NAMALWA (cell line): ENCODE data around the gene PIGQ.
A peak's percentile ranks its signal among the peaks of the same experiment; 100 is the strongest.

Source experiments
- DNase-seq: peaks from one replicate; pipeline ENCODE4 v3.0.0-alpha.2; 2015; ENCODE audit warnings: low spot score

Gene PIGQ

DNA sequence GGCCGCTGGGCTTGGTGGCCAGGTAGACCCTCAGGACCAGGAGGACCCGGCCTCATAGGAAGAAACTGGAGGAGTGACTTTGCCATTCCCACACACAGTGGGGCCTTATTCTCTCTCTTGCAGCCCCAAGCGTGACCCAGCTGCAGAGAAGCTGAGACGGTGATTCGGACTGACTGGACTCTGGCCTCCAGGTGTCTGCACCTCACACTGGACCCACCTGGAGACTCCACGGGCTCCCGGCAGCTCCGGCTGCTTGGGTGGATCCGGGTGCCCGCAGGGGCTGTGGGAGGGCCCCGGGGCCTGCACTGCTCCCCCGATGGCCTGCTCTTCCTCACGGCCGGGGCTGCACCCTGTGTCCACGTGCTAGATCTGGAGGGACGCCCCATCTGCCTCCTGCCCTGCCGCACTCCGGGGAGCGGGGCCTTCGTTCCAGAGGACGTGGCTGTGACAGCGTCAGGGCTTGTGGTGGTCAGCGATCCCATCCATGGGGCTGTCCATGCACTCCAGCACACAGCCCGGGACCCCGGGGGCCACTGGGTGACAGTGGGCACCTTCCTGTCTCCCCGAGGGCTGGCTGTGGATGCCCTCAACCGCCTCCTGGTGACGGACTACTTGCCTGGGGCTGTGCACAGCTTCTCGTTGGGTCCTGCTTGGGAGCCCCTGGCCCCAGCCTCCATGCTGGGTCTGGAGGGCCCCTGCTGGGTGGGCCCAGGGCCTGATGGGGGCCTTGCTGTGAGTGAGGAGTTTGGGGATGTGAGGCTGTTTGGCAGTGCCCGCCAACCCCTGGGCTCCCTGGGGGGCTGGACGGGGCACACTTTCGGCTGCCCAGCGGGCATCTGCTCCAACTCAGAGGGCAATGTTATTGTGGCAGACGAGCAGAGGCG lies 2.2 kb upstream of the PIGQ start:
- DNase-seq, result no peak

DNA sequence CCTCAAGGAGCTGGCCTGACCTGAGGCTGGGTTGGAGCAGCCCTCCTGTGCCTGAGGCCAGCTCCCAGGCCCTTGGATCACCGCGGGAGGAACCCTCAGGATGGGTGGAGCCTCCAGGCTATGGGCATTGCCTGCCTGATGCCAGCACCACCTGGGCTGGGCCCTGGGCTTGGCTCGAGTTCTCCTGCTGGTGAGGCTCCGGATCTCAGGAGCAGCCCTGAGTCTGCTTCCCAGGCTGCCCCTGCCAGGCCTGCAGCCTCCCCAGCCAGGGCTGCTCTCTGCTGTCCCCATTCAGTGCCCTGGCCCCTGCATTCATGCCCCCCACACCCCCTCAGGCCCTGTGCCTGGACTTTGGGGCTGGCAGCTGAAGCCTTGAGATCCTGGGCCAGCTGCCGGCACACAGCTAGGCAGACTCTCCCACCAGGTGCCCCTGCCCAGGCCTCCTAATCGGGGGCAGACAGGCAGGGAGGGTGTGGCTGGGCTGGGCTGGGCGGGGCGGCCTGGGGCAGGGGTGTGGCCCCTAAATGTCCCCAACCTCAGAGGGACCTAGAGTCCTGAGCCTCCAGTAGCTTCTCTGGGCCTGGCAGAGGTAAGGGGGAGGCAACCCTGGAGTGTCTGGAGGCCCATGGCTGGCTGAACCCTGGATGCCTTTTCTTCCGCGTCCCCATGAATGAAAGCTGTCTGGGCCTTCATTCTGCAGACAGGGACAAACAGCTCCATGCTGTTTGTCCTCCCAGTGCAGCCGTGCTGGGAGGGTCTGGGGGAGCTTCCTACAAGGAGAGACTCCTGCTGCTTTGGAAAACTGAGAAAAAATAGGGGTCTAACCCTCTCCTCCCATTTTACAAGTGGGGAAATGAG lies 1.1 kb upstream of the PIGQ start:
- no peak for DNase-seq

DNA sequence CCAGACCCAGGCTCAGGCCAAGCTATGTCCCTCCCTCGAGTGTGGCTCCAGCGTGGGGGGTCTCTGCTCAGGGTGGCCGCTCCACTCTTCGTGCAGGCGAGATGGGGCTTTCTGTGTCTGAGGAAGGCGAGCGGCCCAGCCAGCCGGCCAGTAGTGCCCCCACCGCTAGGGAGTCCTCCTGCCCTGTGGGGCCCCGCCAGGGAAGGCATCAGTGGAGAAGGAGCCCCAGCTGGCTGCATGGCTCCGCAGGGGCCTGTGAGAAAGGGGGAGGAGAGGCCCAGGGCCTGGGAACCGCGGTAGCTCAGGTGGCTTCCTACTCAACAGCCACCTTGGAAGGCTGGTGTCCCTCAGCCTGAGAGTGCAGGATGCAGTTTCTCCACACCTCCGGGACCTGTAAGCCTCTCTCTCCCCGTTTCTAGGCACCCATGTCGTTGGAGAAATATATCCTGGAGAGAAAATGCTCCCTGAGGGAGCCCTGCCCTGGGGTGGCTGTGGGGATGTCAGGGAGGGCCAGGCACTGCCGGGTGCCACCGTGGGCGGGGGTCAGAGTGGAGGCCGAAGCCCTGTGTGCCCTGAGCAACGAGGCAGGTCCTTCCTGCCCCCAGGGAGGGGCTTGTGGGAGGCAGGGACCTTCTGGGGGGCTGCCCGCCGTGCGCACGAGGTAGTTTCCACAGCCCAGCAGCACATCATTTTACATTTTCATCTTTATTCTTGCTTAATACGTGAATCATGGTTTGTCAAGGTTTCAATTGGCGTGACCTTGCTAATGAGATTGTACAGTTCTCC lies 3.3 kb downstream of the PIGQ start:
- DNase-seq, result no peak

DNA sequence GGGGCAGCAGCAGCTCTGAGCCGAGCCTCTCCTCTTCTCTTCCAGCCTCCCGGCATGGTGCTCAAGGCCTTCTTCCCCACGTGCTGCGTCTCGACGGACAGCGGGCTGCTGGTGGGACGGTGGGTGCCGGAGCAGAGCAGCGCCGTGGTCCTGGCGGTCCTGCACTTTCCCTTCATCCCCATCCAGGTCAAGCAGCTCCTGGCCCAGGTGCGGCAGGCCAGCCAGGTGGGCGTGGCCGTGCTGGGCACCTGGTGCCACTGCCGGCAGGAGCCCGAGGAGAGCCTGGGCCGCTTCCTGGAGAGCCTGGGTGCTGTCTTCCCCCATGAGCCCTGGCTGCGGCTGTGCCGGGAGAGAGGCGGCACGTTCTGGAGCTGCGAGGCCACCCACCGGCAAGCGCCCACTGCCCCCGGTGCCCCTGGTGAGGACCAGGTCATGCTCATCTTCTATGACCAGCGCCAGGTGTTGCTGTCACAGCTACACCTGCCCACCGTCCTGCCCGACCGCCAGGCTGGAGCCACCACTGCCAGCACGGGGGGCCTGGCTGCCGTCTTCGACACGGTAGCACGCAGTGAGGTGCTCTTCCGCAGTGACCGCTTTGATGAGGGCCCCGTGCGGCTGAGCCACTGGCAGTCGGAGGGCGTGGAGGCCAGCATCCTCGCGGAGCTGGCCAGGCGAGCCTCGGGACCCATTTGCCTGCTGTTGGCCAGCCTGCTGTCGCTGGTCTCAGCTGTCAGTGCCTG lies 4.4 kb downstream of the PIGQ start:
- no peak for DNase-seq

DNA sequence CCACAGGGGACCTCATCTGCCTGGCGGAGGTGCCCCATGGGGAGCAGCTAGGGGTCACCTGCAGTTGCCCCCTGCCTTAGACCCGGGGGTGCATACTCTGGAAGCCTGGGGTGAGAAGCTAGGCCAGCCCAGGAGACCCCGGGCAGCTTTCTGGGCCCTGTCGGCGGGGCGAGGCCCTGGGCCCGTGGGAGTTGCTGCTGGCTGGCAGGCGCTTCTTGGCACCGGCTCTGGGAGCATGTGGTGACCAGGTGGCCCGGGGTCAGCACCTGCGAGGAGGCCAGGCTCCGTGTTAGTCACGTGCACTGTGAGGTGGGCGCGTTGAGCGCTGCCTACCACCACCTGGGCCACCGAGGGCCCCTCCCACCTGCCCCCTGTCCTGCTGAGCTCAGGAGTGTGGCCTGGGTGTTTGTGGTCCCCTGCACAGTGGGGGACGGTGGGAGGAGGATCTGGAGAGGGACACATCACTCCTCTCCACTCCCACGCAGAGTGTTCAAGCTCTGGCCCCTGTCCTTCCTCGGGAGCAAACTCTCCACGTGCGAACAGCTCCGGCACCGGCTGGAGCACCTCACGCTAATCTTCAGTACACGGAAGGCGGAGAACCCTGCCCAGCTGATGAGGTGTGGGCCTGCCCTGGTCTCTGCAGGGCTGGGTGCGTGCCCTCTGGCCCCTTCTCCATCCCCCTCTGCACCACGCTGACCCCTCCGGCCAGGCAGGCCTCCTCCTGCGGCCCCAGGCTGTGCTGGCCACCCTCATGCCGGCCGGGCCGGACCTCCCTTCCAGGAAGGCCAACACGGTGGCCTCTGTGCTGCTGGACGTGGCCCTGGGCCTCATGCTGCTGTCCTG lies 5.8 kb downstream of the PIGQ start:
- DNase-seq, result no peak

DNA sequence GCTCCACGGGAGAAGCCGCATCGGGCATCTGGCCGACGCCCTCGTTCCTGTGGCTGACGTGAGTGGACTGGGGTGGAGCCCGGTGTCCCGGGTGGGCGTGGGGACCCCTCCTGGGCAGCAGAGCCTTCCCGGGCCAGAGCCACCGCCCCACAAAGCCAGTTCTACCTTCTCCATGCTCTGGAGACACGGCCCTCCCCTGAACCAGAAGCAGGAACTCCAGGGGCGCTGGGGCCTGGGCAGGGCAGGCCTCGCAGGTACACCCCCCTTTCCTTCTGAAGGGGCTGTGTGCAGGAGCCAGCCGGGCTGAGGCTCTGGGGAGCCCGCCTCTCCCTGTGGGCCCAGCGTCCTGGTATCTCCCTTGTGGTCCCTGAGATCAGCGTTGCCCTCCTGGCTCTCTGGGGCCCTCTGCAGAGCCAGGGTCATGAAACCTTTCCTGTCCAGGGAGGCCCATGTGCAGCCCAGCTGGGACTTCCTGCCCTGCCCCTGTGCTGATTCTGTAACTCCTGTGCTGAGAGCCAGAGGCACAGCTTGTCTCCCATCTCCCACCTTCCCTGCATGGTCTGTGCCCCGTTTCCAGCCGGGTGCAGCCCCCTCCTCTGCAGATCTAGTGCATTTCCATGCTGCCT lies 6.5 kb downstream of the PIGQ start:
- no peak for DNase-seq

DNA sequence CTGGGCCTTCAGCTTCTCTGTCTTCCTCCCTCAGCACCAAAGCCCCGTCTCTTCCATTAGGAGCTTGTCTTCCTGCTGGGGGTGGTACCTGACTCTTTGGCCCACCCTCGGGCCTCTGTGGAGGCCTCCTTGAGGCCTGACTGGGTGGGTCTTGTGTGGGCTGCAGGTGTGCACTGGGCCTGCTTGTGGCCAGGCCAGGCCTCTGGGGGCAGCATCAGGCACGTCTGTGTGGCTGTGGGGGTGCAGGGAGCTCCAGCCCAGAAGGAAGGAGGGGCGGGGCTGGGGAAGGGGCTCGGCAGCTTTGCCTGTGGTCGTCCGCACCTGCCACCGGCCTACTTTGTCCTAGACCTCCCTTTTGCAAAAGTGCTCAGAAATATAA lies 7.0 kb downstream of the PIGQ start:
- DNase-seq, result peak; percentile 46

DNA sequence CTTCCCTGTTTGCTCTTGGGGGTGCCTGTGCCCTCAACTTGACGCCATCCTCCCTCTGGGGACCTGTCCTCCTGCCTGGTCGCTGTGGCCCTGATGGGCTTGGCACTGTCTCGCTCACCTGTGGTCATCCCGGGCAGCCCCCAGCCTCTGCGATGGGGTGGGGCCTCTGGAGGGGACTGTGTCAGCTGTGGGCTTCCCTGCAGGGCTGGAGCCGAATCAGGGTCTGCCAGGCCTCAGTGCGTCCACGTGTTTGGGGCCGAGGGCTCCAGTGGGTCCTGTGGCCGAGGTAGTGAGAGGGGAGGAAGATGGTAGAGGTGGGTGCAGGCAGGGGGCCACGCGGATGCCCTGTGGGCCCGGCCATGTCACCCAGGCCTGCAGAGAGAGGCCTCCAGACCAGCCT lies 8.0 kb downstream of the PIGQ start:
- DNase-seq, result no peak

DNA sequence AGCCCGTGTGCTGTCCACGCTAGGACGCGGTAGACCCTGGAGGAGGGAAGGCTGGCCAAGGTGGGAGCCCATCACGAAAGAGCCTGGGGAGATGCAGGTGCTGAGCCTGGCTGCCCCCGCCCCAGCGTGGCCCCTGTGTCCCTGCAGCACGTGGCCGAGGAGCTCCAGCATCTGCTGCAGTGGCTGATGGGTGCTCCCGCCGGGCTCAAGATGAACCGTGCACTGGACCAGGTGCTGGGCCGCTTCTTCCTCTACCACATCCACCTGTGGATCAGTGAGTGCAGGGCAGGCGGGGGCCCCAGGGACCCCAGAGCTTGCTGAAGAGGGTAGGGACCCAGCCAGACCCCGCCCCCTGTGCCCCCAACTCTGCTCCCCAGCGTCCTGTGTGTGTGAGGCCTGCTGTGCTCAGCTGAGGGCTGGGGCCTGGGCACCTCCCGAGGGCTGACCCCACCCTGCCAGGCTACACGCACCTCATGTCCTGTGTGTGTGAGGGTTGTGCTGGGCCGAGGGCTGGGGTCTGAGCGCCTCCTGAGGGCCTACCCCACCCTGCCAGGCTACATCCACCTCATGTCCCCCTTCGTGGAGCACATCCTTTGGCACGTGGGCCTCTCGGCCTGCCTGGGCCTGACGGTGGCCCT lies 8.6 kb downstream of the PIGQ start:
- no peak for DNase-seq

DNA sequence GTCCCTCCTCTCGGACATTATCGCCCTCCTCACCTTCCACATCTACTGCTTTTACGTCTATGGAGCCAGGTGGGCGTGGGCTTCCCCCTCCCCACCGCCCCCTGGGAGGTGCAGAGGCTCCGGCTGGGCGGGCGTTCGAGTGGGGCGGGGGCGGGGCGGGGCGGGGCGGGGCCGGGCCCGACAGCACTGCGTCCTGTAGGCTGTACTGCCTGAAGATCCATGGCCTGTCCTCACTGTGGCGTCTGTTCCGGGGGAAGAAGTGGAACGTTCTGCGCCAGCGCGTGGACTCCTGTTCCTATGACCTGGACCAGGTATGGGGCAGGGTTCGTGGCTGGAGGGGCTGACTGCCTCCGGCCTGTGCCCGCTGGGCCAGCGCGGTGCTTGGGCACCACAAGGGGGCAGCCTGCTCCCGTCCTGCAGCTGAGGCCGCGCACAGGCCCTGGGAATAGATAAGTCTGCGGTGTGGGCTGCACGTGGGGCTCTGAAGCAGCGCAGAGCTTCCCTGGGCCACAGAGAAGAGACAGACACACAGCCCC lies 9.2 kb downstream of the PIGQ start:
- DNase-seq, result peak; percentile 85

DNA sequence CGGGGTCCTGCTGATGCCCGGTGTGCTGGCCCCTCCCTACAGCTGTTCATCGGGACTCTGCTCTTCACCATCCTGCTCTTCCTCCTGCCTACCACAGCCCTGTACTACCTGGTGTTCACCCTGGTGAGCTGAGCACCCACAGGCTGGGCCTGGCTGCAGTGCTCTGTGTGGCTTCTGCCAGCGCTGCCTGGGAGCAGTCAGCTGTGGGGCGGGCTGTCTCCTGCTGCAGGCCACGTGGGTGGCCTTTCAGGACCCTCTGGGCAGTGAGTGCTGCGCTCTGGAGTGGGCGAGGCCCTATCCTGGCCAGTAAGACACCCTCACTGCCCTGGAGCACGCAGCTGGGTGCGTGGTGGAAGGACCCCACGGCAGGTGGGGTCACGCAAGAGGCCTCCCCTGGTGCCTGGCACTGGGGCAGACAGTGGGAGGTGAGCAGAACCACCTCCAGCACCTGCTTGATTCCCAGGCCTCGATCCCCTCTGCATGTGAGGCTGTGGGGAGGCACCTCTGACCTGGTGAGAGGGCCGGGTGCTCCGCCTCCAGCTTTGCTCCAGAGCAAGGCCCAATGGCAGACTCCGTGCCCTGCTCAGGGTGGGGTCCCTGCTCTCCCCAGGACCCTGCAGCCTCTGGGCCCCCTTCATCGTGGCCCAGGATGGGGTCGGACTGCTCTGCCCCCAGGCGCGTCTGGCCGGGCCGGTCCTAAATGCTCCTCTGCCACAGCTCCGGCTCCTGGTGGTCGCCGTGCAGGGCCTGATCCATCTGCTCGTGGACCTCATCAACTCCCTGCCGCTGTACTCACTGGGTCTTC lies 10.6 kb downstream of the PIGQ start:
- no peak for DNase-seq

DNA sequence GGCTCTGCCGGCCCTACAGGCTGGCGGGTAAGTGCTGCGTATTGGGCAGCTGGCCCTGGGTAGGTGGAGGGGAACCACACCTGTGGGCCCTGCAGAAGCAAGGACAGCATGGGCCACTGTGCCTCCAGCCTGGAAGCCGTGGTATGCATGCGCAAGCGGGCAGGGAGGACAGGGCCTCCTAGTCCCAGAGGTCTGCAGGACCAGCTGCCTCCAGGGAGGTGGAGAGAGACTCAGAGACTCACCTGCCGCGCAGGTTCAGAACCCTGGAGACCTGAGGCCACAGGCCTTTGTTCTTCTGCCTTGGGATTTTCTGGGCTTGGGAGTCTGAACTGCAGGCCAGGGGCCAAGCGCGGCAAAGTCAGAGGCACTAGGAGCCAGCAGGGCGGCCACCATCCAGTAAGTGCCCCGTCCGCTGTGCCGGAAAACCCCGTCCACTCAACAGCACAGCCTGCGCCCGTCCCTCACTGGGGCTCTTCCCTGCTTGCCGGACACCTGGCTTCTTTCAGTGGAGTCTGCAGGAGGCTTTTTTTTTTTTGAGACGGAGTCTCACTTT lies 11.3 kb downstream of the PIGQ start:
- no peak for DNase-seq

DNA sequence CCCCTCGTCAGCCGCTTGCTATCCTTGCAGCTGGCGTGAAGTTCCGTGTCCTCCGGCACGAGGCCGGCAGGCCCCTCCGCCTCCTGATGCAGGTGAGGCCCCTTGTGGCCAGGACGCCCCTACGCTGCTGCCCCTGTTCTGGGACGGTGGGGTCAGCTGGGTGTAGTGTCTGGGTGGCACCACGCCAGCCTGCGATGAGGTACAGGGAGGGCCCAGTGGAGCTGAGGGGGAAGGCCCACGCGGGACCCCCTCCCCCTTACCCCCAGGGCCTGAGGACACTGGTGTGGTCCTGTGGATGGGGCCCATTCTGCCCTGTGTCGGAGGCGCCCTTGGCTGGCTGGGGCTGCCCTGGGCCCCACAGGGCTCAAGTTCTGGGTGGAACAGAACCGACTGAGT lies 12.4 kb downstream of the PIGQ start:
- DNase-seq, result no peak

DNA sequence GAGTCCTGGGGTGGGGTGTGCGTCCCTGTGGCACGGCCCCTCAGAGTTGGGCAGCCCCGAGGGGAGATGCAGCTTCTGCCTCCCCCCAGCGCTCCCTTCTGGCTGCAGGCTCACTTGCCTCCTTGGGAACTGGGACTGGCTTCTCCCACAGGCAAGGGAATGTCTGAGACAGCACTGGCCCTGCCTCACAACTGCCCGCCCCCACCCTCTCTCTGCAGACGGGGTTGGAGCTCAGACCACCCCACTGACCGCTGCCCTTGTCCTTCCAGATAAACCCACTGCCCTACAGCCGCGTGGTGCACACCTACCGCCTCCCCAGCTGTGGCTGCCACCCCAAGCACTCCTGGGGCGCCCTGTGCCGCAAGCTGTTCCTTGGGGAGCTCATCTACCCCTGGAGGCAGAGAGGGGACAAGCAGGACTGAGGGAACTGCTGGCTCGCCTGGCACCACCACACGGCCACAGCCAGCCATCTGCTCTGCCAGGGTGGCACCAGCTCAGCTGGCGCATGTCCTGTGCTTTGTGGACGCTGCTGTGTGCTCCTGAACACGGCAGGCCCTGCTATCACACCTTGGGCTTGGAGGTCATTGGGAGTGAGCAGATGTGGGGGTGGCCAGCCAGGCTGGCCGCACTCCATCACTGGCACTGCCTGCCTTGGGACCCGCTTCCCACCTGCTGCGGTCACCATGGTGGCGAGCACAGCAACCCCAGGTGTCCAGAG lies 13.0 kb downstream of the PIGQ start:
- DNase-seq, result no peak

DNA sequence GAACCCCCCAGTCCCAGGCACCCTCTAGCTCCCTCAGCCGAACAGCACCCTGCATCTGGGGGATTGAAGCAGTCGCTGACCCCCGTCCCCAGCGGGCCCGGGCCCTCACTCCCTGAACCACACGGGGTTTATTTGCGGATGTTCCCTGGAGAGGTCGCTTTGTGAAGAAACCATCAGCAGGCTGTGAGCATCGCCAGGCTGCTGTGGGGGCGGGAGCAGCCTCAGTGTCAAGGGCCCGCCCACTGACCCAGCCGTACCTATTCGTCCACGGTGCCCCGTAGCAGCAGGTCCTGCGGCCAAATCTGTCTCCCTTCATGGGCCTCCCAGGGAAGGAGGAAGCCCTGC lies 13.7 kb downstream of the PIGQ start:
- no peak for DNase-seq

DNA sequence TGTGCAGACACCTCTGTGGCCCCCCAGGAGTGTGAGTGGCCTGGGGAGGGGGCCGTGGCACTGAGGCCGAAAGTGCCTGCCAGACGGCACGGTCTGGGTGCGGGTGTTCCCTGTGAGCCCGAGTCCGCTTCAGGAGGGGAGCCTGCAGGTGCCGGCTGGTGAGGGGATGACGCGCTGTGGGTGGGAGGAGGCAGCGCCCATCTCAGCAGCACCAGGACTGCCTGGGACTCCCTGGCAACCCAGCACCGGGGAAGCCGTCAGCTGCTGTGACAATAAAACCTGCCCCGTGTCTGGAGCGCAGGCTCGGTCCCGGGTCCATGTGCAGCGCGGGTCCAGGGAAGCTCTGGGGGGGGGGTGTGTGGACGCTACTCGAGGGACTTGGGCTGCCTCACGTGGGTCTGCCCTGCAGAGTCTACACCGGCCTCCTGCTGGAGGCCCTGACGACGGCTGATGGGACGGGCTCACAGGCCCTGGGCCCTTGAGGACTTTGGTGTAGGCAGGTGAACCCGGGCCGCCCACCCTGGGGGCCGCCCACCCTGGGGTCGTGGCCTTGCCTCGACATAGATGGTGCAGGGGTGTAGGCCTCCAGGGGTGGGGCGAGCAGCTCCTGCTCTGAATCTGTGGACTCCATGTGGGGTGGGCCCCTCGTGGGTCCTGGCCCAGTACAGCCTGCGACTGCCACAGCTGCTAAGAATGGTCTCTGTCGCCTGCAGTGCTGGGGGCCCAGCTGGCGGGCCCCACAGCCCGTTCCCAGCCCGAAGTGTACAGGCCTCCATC lies 14.2 kb downstream of the PIGQ start:
- DNase-seq, result no peak

DNA sequence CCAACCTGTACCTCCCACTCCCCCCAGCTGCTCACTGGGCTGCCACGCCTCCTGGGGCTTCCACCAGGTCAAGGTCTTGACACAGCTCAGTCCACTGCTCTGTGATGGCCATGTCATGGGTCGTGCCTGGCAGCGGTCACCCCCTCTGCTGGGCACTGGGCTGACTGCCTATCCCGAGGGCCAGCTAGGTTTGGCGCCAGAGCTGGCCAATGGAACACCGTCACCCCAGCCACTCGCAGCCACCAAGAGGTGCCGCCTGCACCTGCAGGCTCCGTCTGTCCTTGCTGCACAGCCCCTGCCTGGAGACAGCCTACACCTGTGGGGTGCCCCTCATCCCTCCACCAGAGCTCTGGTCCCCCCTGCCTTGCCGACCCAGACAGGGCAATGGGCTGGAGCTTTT lies 15.6 kb downstream of the PIGQ start:
- peak; percentile 36 for DNase-seq
